A549 treated with Mapracorat at 1 μM for 4 hours (cell line): ENCODE data around the gene ADRA2A. TPM values are rescaled to one million over a fixed set of nuclear protein-coding genes. Genes with fewer than 3 reads are reported as not detected.

ENCODE experiments used
- total RNA-seq: library from RNA; stranded (reverse); fragments of 200-300 nt; extraction: Qiagen RNA extraction; gene quantifications from 5 replicates; pipeline ENCODE4 v1.2.3, GENCODE V29; 2022

ADRA2A gene
- 0.07 to 0.14 TPM (median 0.08 TPM) in 4 of 5 replicates, not detected in the other for total RNA-seq

GRCh38 chr10:111076682-111077478 lies at the start of gene ADRA2A:
Gene ADRA2A (plus strand): TSS chr10:111077029. CDS start chr10:111077997, 968 bp downstream.

Other genes starting within 250 kb of the ADRA2A start
- 22.0 to 33.1 TPM (median 28.0 TPM) in 5 replicates for gene PDCD4, start 205.1 kb upstream of the ADRA2A start, total RNA-seq
- gene BBIP1, start 157.8 kb upstream of the ADRA2A start, total RNA-seq, result 33.0 to 53.9 TPM (median 35.2 TPM) in 5 replicates
- 14.8 to 21.2 TPM (median 18.7 TPM) in 5 replicates for gene SHOC2, start 157.4 kb upstream of the ADRA2A start, total RNA-seq